T-helper 1 cell treated with Interleukin-12 subunit alpha and Interleukin-12 subunit beta and Interleukin-4 antibody, amounts not matched to agents 30 ng/mL and 1 ng/mL, for 36 hours (primary cell): Measurements from ENCODE around the gene L3MBTL3. TPM values are rescaled to one million over a fixed set of nuclear protein-coding genes. Genes with fewer than 3 reads are reported as not detected.

Experiments
- intact Hi-C: fragments of 100-400 bp; cut with micrococcal nuclease; formaldehyde crosslinking; loops from one replicate; pipeline ENCODE4 v1.15.1; 2024
- total RNA-seq: library from RNA; stranded (reverse); gene quantifications from 2 replicates; pipeline ENCODE4 v1.2.3, GENCODE V29; 2022

Gene L3MBTL3
- total RNA-seq, 1 donor from 2014 or later = 15.5 TPM

DNA sequence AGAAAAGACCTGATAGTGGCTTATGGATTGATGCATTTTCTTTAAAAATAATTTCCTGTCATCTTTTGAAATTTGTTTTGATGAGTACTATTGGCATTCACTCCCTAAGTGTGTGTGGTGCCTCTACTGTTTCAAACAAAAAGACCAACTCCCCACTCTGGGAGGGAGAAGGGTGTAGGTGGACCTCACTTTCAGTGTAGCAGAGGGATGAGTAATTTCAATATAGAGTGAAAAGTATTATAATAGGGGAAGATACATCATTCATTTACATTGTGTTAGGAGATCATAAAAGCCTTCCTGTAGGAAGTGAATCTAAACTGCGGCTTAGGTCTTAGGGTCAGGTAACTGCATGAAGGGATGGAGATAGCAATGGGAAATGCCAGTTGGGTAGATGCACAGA is 158.0 kb downstream of the L3MBTL3 start:
- intact Hi-C loops = no loop called here

DNA sequence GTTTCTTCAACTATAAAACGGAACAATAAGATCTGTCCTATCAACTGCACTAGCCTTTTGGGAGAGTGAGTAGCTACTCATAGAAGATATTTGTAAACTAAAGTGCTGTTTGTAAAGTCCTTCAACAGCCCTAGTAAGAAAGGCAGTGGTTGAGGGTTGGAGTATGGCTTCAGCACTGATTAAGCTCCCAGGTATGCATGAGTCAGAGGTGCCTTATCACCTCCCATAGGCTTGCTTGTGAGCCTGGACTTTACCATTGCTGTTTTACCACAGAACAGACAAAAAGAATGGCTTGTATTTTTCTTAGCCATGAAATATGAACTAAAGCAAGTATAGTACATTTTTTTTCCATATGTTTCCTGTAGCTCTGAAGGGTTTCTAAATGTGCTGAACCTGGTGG is 160.3 kb downstream of the L3MBTL3 start:
- intact Hi-C loops = no loop called here

- intact Hi-C loops = no loop called here
Measured at GRCh38 chr6:130182466-130182865, 164.1 kb downstream of the L3MBTL3 start.

GRCh38 chr6:130183271-130184222 is 165.2 kb downstream of the L3MBTL3 start:
- intact Hi-C loops = loop anchor here (1.0 kb wide), 4 partner anchors 32 to 51 kb away; no protein-coding TSS in a partner anchor

DNA sequence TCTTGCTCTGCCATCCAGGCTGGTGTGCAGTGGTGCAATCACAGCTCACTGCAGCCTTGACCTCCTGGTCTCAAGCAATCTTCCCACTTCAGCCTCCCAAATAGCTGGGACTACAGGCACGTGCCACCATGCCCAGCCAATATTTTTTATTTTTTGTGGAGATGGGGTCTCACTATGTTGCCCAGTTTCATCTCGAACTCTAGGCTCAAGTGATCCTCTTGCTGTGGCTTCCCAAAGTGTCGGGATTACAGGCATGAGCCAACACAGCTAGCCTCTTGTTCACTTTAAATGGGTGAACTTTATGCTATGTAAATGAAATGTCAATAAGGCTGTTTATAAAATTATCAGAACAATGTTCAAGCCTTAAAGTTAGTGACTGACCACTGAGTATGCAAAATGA is 167.3 kb downstream of the L3MBTL3 start:
- intact Hi-C loops = no loop called here

DNA sequence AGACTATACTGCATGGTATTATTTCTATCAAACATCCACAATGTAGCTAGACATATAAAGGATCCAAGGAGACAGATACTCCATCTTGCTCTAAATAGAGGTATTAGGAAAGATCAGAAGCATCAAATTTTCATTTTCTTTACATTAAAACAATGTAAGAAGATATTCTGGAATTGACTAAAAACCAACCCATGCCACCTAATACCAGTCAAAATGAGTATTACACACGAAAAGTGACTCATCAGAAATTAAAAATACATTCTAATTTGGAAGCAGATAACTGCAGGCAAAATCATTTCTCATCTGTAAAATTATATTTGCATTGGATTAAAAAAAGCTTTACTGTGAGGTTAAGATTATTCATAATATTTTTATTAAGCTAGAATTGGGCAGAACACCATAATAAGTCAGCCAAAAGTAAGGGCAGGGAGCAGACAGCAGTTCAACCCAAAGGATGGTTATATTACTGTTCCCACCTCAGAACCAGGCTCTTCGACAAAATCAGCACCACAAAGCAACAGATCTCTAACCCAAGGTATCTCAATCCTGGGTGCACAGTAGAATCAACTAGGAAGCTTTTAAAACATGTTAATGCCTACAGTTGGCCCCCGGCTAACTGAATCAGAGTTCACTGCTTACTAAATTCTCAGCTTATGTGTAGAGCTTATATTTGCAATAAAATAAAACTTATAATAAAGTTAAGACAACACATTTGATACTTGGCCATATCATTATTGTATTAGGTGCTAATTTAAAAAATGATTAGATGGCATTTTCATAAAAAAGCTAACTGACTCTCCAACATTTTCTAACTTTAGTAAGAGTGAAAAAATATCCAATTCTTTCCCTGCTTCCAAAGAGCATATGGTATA is 169.2 kb downstream of the L3MBTL3 start:
- intact Hi-C loops = no loop called here

DNA sequence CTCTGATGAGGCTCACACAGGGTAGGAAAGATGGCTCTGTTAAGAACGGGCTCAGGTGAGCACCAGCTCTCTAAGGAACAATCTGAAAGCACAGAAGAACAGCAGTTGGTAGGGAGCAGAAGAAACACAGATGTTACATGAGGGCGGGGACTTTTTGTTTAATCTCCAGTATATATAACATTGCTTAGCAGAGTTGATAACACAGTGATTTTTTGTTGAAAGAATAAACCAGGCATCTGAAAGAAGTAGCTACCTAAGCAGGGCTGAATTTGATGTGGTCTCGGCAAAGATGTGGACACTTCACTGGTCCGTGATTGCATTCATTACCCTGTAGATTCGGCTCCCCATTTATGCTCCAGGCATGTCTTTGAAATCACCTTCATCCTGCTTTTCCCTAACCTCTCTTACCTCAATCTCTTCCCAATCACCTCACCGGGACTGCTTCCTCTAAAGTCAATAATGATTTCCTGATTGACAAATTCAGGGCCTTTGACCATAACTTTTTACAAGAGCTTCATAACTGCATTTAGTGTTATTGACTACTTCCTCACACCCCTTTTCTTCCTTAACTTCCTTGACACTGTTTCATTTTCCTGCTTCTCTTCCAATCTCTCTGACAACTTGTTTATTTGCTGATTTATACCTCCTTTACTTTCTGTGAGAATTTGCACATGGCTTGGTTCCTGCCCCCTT is 170.0 kb downstream of the L3MBTL3 start:
- intact Hi-C loops = no loop called here

- intact Hi-C loops = no loop called here
Measured at GRCh38 chr6:130189531-130190397, 171.4 kb downstream of the L3MBTL3 start.

Other genes starting within 250 kb of the L3MBTL3 start
- gene TMEM244, start 157.3 kb upstream of the L3MBTL3 start, total RNA-seq = not detected in 2 replicates
- 57.6 and 58.9 TPM in 2 replicates for gene SAMD3, start 204.4 kb downstream of the L3MBTL3 start, total RNA-seq